Right renal pelvis (tissue), 4 donors: ENCODE results near the gene DHRS12. TPM values are rescaled to one million over a fixed set of nuclear protein-coding genes. Genes with fewer than 3 reads are reported as not detected.
"Not testable (repeated sequence)": the region's sequence is repeated elsewhere in the genome, so short reads cannot be mapped to it uniquely, and the experiment has no call there.

Experiments
- DNase-seq, 4 donors: peaks; one replicate each; pipeline ENCODE4 v3.0.0-alpha.2; 2013; ENCODE audit warnings: low read depth in 4 of 4, low spot score in 3 of 4, missing footprints in 1 of 4
- polyA plus RNA-seq, 4 donors: library from polyadenylated mRNA; unstranded; fragments of 120-200 nt; gene quantifications; one replicate each; pipeline ENCODE4 v1.2.1, GENCODE V29; 2013; ENCODE audit not compliant: insufficient read length in 4 of 4

Gene DHRS12
- polyA plus RNA-seq, 4 donors = 19.3 to 22.7 (median 22.2) TPM

DNA sequence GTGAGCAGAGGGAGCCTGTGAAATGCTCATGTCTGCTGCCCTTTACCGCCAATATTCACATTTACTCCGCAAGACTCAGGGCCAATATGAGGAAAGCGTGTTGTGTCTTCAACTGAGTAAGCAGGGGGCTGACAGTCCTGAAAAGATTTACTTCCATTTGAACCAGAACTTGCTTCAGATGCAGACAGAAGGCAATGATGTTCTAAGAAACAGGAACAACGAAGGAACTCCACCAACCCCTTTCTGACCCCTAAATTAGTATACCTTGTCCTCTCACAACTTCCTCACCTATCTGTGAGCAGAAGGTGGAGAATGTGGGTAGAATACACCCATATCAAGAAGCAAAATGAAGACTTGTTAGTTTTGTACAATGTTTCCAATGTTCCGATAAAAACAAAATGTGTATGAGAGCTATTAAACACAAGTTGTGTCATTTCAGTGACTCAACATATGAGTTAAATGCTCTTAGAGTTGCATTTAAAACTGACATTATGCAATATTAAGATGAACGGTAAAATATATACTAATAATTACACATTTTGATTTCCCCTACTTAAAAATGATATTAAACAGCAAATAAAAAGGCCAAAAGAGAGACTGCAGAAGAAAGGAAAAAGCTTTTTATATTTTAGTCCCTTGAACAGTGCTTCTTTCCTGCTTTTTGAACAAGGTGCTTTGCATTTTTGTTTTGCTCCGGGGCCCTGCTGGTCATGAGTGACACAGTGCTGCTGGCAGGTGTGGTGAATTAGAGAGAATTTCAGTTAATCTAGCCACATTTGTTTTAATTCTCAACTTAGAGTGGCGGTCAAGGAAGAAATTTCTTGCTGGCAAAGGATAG lies 25.0 kb upstream of the DHRS12 start:
- DNase-seq = no peak

DNA sequence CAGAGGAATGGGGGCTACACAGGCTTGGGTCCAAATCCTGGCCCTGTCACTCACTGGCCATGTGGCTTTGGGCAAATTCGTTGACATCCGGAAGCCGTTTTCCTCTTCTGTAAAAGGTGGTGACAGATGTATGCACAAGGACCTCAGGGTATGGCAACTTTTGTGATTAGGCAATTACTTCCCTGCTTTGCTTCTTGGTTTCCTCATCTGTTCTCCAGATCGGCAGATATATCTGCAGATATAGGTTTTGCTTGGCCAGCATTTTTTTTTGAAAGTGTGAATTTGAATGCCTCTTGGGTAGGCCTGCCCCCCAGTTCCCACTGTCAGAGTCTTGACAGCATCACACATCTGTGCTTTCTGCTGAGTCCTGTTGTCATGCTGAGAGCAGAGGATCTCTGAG lies 23.3 kb upstream of the DHRS12 start:
- no peak for DNase-seq

DNA sequence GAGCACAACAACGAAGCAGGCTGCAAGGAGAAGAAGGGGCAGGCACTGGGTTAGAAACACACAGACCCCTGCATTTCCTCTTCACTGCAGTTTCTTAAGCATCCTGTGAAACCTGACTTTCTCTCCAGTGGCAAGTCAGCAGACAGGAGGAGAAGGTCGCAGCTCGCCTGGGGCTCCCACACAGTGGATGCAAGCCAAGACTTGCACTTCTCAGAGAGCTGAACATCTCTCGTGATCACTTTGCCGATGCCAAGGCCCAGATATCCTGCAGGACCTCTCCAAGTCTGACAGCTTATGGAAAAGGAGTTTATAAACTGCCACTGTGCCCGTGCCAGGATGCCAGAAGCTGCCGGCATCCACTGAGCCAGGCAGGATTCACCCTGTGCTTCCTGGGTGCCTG lies 22.6 kb upstream of the DHRS12 start:
- no peak for DNase-seq

DNA sequence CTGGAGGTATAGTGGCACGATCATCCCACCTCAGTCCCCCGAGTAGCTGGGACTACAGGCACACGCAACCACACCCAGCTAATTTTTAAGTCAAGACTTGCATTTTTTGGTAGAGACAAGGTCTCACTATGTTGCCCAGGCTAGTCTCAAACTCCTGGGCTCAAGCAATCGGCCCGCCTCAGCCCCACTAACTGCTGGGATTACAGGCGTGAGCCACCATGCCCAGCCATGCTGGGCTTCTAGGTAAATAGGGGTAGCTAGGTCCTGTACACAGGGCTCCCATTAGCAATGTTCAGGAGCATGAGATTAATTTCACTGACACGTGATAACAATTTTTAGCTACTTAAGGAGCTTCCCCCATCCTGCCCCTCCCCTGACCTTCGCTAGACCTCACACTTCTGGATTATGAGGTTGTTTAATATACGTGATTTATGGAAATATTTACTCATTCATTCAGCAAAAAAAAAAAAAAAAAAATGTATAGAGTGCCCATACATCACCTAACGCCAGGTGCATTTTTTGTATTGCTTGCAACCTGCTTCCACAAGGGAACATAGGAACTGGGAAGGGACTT lies 21.8 kb upstream of the DHRS12 start:
- no peak for DNase-seq

DNA sequence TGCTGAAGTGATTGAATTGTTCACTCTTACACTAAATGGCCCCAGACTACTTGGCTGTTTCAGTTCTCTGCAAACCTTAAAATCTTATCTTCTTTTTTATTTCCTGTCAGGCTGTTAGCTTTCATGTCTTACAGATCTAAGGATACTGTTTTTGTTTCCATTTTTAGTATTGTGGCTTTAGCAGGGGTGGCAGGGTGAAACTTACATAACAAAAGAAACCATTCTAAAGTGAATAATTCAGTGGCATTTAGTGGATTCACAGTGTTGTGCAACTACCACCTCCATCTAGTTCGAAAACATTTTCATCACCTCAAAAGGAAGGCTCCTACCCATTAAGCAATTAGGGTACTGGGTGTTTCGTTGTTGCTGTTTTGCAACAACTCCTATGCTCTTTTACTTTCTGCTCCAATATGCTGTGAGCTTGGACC lies 21.2 kb upstream of the DHRS12 start:
- DNase-seq = no peak

DNA sequence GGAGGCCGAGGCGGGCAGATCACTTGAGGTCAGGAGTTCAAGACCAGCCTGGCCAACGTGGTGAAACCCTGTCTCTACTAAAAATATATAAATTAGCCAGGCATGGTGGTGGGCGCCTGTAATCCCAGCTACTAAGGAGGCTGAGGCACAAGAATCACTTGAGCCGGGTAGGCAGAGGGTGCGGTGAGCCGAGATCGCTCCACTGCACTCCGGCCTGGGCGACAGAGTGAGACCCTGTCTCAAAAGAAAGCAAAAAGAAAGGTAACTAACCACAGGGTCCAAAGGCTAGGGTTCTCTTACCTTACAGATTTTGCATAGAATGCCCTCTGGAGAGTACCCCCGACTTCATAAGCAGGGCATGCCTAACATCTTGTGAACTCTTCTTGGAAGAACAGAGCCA lies 20.7 kb upstream of the DHRS12 start:
- DNase-seq = not testable (repeated sequence)

DNA sequence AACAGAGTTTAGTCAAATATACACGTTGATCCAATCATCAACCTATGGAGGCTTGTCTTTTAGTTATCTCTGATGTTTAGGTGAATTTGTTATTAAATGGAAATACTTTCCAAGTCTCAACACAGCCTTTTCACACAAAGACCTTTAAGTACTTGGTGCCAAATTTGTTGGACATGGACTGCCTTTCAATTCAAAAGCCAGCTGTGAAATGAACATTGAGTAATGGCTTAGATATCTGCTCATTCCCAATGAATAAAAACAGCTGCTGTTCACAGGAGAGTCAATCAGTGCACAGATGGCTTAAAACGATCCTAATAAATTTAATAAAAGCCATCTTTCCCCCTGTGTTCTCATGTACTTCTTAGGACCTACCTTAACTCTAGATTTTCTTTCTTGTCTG lies 19.9 kb upstream of the DHRS12 start:
- no peak for DNase-seq

DNA sequence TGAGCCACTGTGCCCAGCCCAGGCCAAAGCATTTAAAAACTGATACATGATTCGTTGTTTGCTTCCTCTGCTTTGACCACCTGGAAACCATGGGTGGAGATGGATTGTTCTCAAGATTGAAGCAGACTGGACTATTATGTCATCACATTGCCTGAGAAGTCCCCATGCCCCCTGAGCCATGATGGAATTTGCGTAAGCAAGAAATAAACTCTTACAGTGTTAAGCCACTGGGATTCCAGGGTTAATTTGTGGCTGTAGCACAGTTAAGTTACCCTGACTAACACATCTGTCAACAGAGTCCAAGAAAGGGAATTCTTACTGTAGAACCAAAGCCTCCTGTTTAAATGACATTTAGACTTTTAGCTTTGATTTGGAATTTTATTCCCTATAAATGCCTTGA lies 19.4 kb upstream of the DHRS12 start:
- no peak for DNase-seq

DNA sequence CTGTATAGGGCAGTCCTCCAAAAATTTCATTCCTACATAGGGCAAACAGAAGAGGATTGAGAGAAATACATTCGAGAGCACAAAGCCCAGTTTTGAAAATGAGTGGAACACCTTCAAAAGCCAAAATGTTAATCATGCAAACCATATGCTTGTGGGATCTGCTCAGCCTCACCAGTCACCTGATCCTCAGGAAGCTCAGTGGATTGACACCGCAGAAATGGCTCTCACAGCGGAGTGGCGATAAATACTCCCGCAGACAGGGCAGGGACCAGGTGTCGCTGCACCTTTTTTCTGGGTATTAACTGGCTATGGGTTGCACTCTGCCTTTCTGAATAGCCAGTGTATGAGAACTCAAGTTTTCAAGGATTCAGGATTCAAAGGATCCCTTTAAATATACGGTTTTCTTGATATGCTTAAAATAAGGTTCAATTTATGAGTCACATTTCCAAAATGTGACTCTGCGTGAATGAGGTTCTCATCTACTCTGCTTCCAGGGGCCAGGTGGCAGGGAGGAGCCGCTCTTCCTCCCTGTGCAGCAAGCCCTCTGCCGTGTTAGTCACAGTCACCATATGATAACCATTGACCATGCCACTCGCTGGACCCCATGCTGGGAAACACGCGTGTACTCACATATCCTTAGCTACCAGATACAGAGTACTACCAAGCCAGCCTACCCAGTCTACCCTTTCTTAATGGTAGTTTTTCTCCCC lies 18.3 kb upstream of the DHRS12 start:
- DNase-seq = no peak

DNA sequence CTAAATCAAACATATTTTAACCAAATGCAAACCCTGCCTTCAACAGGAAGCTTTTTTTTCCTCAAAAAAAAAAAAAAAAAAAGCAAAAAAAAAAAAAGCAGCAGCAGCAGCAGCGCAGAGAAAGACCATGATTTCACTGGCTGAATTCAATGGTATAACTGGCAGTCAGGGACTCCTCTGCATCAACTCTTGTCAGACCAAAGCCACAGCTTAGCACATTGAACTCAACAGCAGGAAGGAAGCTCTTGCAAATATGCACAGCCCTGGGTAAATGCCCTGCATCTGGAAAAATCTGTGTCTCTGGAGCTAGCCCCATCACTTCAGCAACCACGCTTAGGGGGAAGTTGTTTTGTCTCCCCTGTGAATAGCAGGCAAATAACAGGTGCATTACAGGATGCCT lies 17.6 kb upstream of the DHRS12 start:
- DNase-seq = no peak

DNA sequence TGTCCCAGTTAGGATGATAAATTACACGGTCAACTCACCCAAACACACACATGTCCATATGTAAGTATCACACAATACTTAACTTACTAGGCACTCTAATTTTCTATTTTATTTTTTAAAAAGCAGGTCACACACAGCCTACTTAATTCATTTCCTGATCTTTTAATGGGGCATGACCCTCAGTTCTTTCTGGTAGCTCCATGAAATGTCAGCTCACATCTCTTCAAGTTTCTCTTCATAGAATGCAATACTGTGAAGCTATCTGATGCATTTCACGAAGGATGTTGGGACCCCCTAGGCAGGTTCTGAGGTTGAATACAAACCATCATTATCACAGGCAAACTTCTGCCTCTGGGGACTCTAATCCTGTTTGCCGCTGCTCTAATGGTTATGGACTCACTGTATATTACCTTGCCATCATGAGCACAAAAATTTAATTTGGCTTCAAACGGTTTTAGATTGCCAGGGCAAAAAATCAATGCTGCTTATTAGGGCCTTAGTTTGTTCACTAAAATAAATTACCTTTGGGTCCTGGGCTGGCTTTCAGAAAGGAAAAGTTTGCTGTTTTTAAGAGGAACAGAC lies 16.1 kb upstream of the DHRS12 start:
- DNase-seq = no peak

DNA sequence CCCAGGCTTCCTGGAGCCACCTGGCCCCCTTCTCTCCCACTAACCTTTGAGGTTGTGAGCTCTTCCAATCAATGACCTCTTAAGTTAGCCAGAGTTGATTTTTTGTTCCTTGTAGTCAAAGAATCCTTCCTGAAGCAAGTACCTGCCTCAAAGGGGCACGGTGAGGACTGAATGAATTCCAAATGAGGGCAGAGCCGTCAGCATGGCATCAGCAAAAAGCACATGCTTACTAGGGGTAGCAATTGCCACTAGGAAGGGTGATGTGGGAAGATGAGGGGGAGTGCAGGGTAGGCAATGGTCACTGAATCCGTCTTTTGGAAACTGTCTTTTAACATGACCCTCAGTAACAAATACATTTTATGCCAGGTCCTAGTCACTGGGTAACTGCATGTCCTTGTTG lies 15.6 kb upstream of the DHRS12 start:
- DNase-seq = no peak

DNA sequence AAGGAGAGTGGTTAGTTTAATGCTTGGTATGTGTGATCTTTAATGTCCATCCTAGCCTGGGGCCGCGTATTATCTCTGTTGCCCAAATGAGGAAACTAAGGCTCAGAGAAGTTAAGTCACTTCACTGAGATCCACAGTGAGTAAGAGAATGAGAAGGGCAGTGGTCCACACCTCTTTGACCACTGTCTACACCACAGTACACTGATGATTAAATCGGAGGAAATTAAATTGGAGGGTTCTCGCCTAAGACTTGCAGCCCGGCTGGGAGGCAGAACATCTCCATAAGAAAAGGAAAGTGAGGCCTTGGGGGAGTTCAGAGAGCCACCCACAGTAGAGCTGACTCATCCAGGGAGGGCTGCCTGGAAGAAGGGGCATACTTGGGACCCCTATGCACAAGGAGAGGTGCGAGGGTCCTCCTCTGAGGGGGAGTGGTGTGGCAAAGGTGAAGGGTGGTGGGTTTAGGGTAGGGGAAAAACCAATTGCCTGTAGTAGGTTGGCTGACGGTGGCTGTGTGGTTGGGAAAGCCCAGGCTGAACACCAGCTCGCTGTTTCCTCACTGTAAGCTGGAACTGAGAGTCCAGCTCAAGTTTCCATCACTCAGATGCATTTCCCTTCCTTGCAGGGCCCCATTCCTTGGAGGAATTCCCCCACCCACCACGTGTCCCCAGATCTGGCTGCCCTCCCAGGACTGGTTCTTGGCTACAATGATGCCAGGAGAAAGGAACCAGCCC lies 15.0 kb upstream of the DHRS12 start:
- no peak for DNase-seq

DNA sequence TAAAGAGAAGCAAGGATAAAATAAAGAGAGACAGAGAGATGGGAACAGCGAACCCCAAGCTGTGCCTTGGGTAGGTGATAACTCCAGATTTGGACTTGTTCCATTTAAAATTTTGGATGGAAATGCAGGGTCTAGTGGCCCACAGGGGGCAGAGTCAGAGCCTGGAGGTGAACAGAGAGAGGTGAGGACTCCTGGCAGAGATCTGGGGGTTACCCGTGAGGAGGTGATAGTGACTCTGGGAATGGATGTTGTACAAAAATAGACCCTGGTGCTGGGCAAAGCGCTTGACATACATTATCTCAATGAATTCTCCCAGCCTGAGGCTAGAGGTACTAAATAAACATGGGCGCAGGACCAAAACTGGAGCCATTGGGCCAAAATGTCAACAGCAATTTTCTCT lies 14.3 kb upstream of the DHRS12 start:
- DNase-seq = no peak

DNA sequence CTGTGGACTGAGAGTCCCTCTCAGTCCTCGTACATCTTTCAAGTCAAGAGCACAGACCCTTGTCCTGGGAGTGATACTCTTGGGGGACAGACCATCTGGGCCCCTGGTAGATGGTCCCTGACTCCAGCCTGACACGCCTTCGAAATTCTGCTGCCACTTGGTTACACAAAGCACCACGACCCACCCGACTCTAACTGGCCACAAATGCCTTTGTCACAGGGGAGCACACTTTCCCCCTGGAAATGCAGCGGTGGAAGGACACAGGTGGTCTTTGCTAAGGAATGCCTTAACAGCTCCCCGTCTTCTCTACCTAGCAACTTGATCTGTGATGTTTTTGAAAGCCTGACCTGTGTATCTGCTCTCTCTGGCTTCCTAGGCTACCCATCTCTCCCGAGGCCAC lies 13.8 kb upstream of the DHRS12 start:
- no peak for DNase-seq

DNA sequence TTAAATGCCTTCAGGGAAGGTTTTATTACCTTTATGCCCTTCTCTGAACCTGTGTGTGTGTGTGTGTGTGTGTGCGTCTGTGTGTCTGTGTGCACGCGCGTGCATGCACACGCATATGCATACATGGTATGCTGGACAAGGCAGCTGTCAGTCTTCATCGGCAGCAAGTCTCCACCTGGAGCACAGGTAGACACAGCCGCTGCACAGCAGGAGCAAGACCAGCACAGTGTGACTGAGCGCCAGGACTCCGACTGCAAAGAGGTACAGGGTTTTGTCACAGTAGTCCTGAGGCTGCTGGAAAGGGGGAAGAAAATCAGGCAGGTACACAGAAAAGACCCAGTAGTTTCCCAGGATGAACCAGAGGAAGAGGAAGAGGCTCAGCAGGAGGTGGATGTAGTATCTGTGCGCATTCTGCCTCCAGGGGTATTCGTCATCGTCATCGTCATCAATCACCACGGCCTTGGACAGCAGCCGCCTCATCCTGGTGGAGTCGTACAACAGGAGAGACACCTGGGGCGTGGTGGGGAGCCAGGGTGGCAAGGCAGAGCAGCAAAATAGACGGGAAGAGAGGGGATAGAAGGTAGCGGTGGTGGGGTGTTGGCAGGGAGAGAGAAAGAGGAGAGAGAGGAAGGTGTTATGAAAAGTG lies 12.8 kb upstream of the DHRS12 start:
- no peak for DNase-seq

DNA sequence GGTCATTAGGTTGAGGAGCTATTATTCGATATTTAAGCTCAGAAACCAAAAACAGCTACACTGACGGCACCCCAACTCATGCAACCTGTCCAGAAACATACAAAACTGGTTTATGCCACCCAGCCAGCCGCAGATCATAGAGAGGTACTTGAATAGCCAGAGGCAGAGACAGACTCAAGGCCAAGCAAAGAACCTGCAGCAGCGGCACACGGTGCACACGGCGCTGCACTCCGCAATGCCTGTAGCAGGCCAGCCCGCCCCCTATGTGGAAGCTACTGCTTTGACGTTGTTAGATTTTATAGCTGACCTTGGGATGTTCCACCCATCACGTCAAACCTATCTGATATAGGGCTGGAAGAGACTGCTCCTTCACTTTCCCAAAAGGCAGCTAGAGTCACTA lies 11.9 kb upstream of the DHRS12 start:
- no peak for DNase-seq

DNA sequence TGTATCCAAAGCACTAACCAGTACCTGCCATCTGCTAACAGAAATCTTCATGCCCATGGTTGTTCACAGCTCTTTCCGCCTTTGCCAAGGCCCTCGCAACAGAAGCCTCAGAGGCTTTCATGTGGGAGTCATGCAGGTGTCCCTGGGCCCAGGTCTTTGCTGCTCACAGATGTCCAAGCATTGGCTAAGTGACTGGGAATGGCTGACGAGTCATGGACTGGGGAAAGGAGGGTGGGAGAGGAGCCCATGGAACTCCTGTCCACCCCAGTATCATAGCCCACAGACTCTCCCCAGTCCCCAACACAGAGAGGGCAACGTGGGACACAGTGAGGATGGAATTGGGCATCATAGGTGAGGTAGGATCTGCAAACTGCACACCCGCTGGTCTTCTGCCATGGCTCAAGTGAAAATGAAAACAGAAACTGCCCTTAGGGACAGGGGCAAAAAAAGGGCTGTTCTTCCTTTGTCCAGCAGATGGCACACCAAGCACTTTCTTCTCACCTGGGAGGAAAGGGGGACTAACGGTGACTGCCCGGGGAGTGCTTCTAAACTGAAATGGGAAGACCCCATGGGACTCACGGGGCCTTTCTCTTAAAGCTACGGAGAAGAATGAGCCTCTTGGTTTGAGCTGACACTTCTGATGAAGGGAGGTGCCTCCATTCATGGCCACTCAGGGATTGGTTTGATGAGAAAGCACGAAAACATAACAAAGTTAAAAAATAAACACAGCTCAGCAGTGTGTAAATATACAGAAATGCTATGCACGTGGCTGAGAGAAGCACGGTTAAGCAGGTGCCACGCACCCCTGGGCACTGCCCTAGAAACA lies 11.1 kb upstream of the DHRS12 start:
- DNase-seq = peak in 1 of 4 donors; percentile 44

DNA sequence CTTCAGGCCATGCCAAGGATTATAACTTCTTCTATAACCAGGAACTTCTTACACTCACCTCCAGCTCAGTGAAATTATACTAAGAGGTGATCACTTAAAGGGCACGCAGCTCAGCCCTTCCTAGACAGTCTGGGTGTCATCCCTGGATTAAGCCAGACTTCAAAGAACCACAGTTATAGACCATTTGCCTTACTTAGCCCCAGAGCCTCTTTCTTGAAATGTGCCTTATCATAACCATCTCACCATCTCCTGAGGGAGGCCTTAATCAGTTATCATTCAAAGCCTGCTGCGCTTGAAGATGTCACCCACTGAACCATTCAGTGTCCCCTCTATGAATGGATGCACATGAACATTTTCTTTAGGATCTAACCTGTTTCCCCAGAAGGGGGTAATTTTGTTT lies 10.1 kb upstream of the DHRS12 start:
- no peak for DNase-seq
